BJ (cell line): ENCODE data around the gene KIRREL3. TPM values are rescaled to one million over a fixed set of nuclear protein-coding genes. Genes with fewer than 3 reads are reported as not detected.

Experiments
- CTCF ChIA-PET: fragments of 350-600 bp; formaldehyde crosslinking; extraction: SDS; loops from one replicate; lab custom pipeline; 2021; ENCODE audit warnings: antibody characterized with exemption, inconsistent platforms; lab: Yijun Ruan, JAX
- POLR2A ChIA-PET: fragments of 300-600 bp; sonication (Branson Sonifier 250); formaldehyde crosslinking; extraction: SDS; loops from one replicate; lab custom pipeline; 2021; ENCODE audit warnings: antibody characterized with exemption; lab: Charles Lee
- DNase-seq: peaks from one replicate; pipeline ENCODE4 v3.0.0-alpha.2; 2011; ENCODE audit warnings: low read depth
- H3K27me3 ChIP-seq: 2 replicates; pipeline ENCODE4 v1.6.0; 2011; ENCODE audit warnings: low read length; ENCODE audit not compliant: control insufficient read depth, insufficient read depth
- H3K36me3 ChIP-seq: 2 replicates; pipeline ENCODE4 v1.5.1; 2011; ENCODE audit warnings: low read length; ENCODE audit not compliant: control insufficient read depth, insufficient read depth
- H3K4me3 ChIP-seq: 2 replicates; pipeline ENCODE4 v1.5.1; 2011; ENCODE audit warnings: low read depth, mild to moderate bottlenecking, control low read depth, low read length
- polyA plus RNA-seq: library from polyadenylated mRNA; depleted of rRNA; stranded (reverse); fragments of >200 nt; gene quantifications from 2 replicates; pipeline ENCODE4 v1.2.3, GENCODE V29; 2011
- TF ChIP-seq, protein P1 (sequence below): IDR thresholded peaks from 2 replicates; pipeline ENCODE4 v1.5.1; 2011; ENCODE audit warnings: low read depth, mild to moderate bottlenecking, control low read depth, inconsistent platforms, low read length, moderate library complexity; ENCODE audit not compliant: insufficient read depth

The KIRREL3 gene
- polyA plus RNA-seq, 1 experiment, result 19.6 TPM

- POLR2A ChIA-PET, result no interaction called here
- CTCF ChIA-PET, result interaction anchor here (0.7 to 1.9 kb wide), 2 partner anchors 80 to 92 kb away, joined by 3 to 4 read pairs; no protein-coding TSS in a partner anchor
Measured at GRCh38 chr11:126686938-126687337, 313.6 kb downstream of the KIRREL3 start.

DNA sequence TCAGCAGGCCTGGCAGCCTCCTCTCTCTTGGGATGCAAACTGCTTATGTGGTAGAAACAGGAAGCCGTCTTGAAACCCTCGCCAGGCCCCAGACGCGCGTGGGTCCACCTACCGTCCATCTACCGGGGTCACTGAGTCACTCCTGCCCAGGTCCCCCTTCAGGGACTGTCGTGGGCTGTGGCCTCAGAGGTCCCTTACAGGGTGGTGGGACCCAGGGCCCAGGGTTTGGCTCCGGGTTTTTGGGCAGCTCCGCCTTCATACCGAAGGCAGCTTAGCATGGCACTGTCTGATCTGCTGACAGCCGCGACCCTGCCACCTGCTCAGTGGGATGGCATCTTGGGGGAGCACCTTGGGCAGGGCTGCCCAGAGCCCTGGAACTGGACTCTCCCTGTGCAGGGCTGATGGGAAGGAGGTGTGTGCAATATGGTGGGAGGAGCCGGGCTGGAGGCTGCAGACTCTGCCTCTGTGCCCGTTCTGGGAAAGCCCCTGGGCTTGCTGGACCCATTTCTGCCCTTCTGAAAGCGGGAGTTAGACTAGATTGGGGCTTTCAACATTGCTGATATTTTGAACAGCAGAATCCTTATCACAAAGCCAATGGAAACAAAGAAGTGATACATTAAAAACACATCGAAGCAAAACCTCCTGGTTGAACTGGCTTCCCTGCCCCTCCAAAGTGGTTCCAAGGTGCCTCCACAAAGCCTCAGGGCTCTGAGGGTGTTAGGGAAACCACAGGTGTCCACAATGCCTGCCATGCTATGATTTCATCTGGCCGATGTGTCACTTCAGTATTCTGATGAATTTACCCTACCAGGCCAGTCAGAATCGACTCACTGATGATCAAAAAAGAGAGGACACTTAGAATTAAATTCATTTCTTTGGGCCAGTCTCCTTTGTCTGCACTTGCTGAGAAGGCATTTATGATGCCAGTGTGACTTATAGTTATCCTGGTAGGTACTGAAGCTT is 316.5 kb downstream of the KIRREL3 start:
- Histone ChIP-seq H3K36me3 (no peaks in the 10 kb centered on the region), H3K4me3 (no peak overlapping the region), H3K27me3 (no peaks in the 10 kb centered on the region)
- DNase-seq, result no peak
- TF ChIP-seq, protein P1, sequence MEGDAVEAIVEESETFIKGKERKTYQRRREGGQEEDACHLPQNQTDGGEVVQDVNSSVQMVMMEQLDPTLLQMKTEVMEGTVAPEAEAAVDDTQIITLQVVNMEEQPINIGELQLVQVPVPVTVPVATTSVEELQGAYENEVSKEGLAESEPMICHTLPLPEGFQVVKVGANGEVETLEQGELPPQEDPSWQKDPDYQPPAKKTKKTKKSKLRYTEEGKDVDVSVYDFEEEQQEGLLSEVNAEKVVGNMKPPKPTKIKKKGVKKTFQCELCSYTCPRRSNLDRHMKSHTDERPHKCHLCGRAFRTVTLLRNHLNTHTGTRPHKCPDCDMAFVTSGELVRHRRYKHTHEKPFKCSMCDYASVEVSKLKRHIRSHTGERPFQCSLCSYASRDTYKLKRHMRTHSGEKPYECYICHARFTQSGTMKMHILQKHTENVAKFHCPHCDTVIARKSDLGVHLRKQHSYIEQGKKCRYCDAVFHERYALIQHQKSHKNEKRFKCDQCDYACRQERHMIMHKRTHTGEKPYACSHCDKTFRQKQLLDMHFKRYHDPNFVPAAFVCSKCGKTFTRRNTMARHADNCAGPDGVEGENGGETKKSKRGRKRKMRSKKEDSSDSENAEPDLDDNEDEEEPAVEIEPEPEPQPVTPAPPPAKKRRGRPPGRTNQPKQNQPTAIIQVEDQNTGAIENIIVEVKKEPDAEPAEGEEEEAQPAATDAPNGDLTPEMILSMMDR, result no peak
- CTCF ChIA-PET, result interaction anchor here (0.7 kb wide), 1 partner anchor 80 kb away, joined by 3 read pairs; no protein-coding TSS in a partner anchor
- POLR2A ChIA-PET, result no interaction called here

More at GRCh38 chr11:126686938-126687337, 313.6 kb downstream of the KIRREL3 start:
- Histone ChIP-seq H3K36me3 (no peaks in the 10 kb centered on the region), H3K27me3 (no peaks in the 10 kb centered on the region), H3K4me3 (no peak overlapping the region)
- TF ChIP-seq, protein P1, result no peak
- no peak for DNase-seq

DNA sequence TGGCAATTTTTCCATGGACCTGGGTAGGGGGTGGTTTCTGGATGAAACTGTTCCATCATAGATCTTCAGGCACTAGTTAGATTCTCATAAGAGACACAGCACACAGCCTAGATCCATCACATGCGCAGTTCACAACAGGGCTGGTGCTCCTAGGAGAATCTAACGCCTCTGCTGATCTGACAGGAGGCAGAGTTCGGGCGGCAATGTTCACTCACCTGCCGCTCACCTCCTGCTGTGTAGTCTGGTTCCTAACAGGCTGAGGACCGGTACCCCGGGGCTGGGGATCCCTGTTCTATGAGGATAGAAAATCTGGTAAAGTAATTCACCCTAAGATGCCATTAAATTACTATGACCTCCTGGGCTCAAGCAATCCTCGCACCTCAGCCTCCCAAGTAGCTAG is 318.0 kb downstream of the KIRREL3 start:
- ChIA-PET POLR2A (no interaction called here), CTCF (no interaction called here)
- TF ChIP-seq, protein P1, result no peak
- DNase-seq, result no peak
- H3K4me3 ChIP-seq, result no peak overlapping the region
- H3K36me3 ChIP-seq, result no peaks in the 10 kb centered on the region
- H3K27me3 ChIP-seq, result no peaks in the 10 kb centered on the region

GRCh38 chr11:126680700-126681099 is 319.9 kb downstream of the KIRREL3 start:
- ChIA-PET POLR2A (no interaction called here), CTCF (interaction anchor here (1.6 kb wide), 1 partner anchor 20 kb away, joined by 4 read pairs; no protein-coding TSS in a partner anchor)
- Histone ChIP-seq H3K4me3 (no peak overlapping the region), H3K27me3 (no peaks in the 10 kb centered on the region), H3K36me3 (no peaks in the 10 kb centered on the region)
- TF ChIP-seq, protein P1, result no peak
- no peak for DNase-seq

DNA sequence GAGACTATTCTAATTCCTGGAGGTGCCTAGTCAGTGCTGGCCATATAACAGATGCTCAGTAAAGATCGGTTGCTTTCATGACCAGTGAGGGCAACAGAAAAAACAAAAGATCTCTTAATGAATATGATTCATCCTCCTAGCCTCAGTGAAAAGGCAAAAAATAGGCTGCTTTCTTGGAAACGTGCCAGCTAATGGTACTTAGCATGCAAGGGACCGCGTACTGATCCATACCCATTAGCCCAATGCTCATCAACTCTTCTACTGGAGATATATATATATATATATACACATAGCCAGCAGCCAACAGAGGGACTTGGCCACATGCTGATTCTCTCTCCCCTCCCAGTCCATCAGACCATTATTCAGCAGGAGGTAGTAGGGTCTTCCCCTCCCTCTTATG is 320.4 kb downstream of the KIRREL3 start:
- CTCF ChIA-PET, result interaction anchor here (1.6 kb wide), 1 partner anchor 21 kb away, joined by 4 read pairs; no protein-coding TSS in a partner anchor
- Histone ChIP-seq H3K36me3 (no peaks in the 10 kb centered on the region), H3K27me3 (no peaks in the 10 kb centered on the region), H3K4me3 (no peak overlapping the region)
- POLR2A ChIA-PET, result no interaction called here
- TF ChIP-seq, protein P1, result no peak
- DNase-seq, result no peak
